ENCODE data around the gene MARF1. TPM values are rescaled to one million over a fixed set of nuclear protein-coding genes. Genes with fewer than 3 reads are reported as not detected.

Gene MARF1
- total and polyA plus RNA-seq, 9 donors = 23.1 to 95.7 (median 71.8) TPM

- Histone ChIP-seq H3K9me3 (no peaks in the 10 kb centered on the region), H3K27ac (no peak overlapping the region), H3K4me3 (no peak overlapping the region), H3K36me3 (no peaks in the 10 kb centered on the region), H3K27me3 (no peaks in the 10 kb centered on the region), H3K4me1 (ENCODE audit: insufficient read depth) (peaks cover 2% of the 10 kb centered on the region)
- 97 to 98% (median 98%) methylated on average over 2 of the region's 2 CpGs for WGBS, 3 donors
- TF ChIP-seq POLR2A (IDR thresholded peaks at IDR 0.05) = no peak
- TF ChIP-seq, protein P1, sequence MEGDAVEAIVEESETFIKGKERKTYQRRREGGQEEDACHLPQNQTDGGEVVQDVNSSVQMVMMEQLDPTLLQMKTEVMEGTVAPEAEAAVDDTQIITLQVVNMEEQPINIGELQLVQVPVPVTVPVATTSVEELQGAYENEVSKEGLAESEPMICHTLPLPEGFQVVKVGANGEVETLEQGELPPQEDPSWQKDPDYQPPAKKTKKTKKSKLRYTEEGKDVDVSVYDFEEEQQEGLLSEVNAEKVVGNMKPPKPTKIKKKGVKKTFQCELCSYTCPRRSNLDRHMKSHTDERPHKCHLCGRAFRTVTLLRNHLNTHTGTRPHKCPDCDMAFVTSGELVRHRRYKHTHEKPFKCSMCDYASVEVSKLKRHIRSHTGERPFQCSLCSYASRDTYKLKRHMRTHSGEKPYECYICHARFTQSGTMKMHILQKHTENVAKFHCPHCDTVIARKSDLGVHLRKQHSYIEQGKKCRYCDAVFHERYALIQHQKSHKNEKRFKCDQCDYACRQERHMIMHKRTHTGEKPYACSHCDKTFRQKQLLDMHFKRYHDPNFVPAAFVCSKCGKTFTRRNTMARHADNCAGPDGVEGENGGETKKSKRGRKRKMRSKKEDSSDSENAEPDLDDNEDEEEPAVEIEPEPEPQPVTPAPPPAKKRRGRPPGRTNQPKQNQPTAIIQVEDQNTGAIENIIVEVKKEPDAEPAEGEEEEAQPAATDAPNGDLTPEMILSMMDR (IDR thresholded peaks at IDR 0.05) = no peak
- no peak for TF ChIP-seq EP300 (IDR thresholded peaks at IDR 0.05)
- DNase-seq = no peak
- intact Hi-C loops (cut with DNase I) = loop anchor here in 2 of 4 donors (10.0 kb wide), 1 partner anchor 111 kb away; the partner anchor contains the start of gene BMERB1 (in 2 of the 2)
These were observed 97.4 kb downstream of the MARF1 start for GRCh38 chr16:15545544-15545943.

DNA sequence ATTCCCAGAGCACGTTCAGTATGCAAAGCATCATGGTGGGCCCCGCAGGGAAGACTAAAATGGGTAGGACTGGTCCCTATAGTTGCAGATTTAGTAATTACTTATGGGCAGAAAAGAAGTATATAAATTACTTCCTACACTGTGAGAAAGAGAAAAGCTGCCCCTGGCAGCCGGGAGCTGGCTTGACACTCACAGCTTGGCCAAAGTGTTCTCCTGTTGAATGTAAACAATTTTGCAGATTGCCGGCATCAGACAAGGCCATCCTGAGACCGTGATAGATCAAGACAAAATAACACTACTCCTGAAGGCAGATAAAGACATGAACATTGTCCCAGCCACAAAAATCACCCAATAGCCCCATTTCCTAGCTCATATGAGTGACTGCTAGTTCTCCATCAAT, 98.5 kb downstream of the MARF1 start:
- H3K9me3 ChIP-seq = no peaks in the 10 kb centered on the region
- TF ChIP-seq, protein P1 (IDR thresholded peaks at IDR 0.05) = no peak
- no peak for TF ChIP-seq EP300 (IDR thresholded peaks at IDR 0.05)
- peaks cover 2% of the 10 kb centered on the region for H3K4me1 ChIP-seq (ENCODE audit: insufficient read depth)
- no peak overlapping the region for H3K4me3 ChIP-seq
- no peak overlapping the region for H3K27ac ChIP-seq
- no peak for DNase-seq
- 23 to 33% (median 26%) methylated on average over 5 of the region's 5 CpGs for WGBS, 3 donors
- H3K27me3 ChIP-seq = no peaks in the 10 kb centered on the region
- intact Hi-C loops (cut with DNase I) = loop anchor here in 2 of 4 donors (10.0 kb wide), 1 partner anchor 110 kb away; the partner anchor contains the start of gene BMERB1 (in 2 of the 2)
- no peaks in the 10 kb centered on the region for H3K36me3 ChIP-seq

MicroRNAs within 50 kb of the gene (microRNA counts, 767-probe panel; counts per million panel counts)
- microRNA hsa-miR-484 = 530 counts per million, percentile 78 among the panel's probes with 10 or more counts

Other genes starting within 250 kb of the MARF1 start
- gene MPV17L, start 247.4 kb downstream of the MARF1 start, total RNA-seq = 10 to 100 TPM in 5 of 7 donors, 1 to 10 TPM in 2; 4.7 to 13.9 (median 11.0) TPM
- 1 to 10 TPM; 3.8 to 7.0 TPM for gene MPV17L, start 247.4 kb downstream of the MARF1 start, polyA plus RNA-seq
- gene BMERB1, start 208.6 kb downstream of the MARF1 start, total RNA-seq = 10 to 100 TPM; 22.6 to 77.5 (median 66.8) TPM
- gene BMERB1, start 208.6 kb downstream of the MARF1 start, polyA plus RNA-seq = 10 to 100 TPM; 54.9 to 65.2 TPM
- gene NDE1, start 7.1 kb upstream of the MARF1 start, total RNA-seq = 10 to 100 TPM; 11.7 to 26.7 (median 22.4) TPM
- 10 to 100 TPM in 1 of 2 donors, 1 to 10 TPM in 1; 9.8 to 31.9 TPM for gene NDE1, start 7.1 kb upstream of the MARF1 start, polyA plus RNA-seq
- 100 to 1,000 TPM in 4 of 7 donors, 10 to 100 TPM in 3; 50.9 to 886 (median 263) TPM for gene MYH11, start 213.9 kb upstream of the MARF1 start, total RNA-seq
- 1,000 to 10,000 TPM in 1 of 2 donors, 100 to 1,000 TPM in 1; 237 to 2,765 TPM for gene MYH11, start 213.9 kb upstream of the MARF1 start, polyA plus RNA-seq
- 10 to 100 TPM; 23.4 to 41.3 (median 30.9) TPM for gene CEP20, start 245.4 kb upstream of the MARF1 start, total RNA-seq
- gene CEP20, start 245.4 kb upstream of the MARF1 start, polyA plus RNA-seq = 10 to 100 TPM; 26.8 to 44.4 TPM